Stimulated activated CD4-positive, alpha-beta T cell treated with anti-CD3 and anti-CD28 coated beads, Interleukin-12 subunit alpha, Interleukin-12 subunit beta, amount 100 ng/mL, for 24 hours (primary cell): Measurements from ENCODE around the gene CRY2.
"Not testable (repeated sequence)": the region's sequence is repeated elsewhere in the genome, so short reads cannot be mapped to it uniquely, and the experiment has no call there.

ENCODE experiments used
- DNase-seq, 2 experiments: peaks; one replicate each; pipeline ENCODE4 v3.0.0-alpha.2; 2020; ENCODE audit warnings: low read depth in 2 of 2

The CRY2 gene

GRCh38 chr11:45846974-45847910, at the start of gene CRY2:
Gene CRY2 (plus strand): TSS chr11:45847475. CDS start chr11:45847491, 16 bp downstream.
- peak; percentile 99 for DNase-seq

GRCh38 chr11:45798793-45799441, 48.4 kb upstream of the CRY2 start:
- DNase-seq, result no peak

GRCh38 chr11:45799562-45799961, 47.7 kb upstream of the CRY2 start:
- no peak for DNase-seq

GRCh38 chr11:45800261-45800660, 47.0 kb upstream of the CRY2 start:
- DNase-seq, result no peak

GRCh38 chr11:45801723-45802315, 45.5 kb upstream of the CRY2 start:
- DNase-seq, result no peak

- no peak for DNase-seq
Measured at GRCh38 chr11:45802531-45803317, 44.6 kb upstream of the CRY2 start.

GRCh38 chr11:45803971-45804760, 43.1 kb upstream of the CRY2 start:
- DNase-seq, result peak; percentile 41 to 52

- peak; percentile 92 to 98 for DNase-seq
Measured at GRCh38 chr11:45804761-45805304, 42.4 kb upstream of the CRY2 start, which contains the start of gene SLC35C1. Gene SLC35C1 (plus strand): TSS chr11:45805149. CDS start chr11:45805802, 653 bp downstream.

- DNase-seq, result peak in 1 of 2 experiments; percentile 4
Measured at GRCh38 chr11:45805305-45806071, 41.8 kb upstream of the CRY2 start.

- no peak for DNase-seq
Measured at GRCh38 chr11:45806072-45806933, 41.0 kb upstream of the CRY2 start.

- no peak for DNase-seq
Measured at GRCh38 chr11:45806937-45807791, 40.1 kb upstream of the CRY2 start.

- no peak for DNase-seq
Measured at GRCh38 chr11:45807792-45808238, 39.5 kb upstream of the CRY2 start.

GRCh38 chr11:45808427-45808826, 38.8 kb upstream of the CRY2 start:
- not testable (repeated sequence) for DNase-seq

GRCh38 chr11:45809456-45810395, 37.5 kb upstream of the CRY2 start:
- DNase-seq, result no peak

- DNase-seq, result no peak
Measured at GRCh38 chr11:45810431-45811108, 36.7 kb upstream of the CRY2 start.

- DNase-seq, result no peak
Measured at GRCh38 chr11:45811109-45811435, 36.2 kb upstream of the CRY2 start.
